Measurements from ENCODE around the gene RAPGEF5.

The RAPGEF5 gene

DNA sequence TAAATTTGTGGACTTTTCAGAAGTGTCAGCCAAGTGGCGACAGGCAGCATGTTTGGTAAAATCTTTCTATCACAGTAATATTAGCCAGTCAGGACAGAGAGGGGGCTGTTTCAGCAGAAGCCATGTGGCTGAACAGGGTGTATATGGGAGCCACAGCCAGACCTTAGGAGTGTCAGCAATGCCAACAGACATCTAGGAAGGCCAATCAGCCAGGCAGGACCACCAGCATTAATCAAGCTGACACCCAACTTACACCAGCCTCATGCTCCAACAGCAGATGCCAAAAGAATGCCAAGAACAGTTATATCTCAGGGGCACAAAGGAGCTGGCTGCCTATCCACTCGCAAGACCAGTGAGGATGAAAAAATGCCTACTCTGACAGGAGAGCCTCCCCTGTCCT lies 54.8 kb downstream of the RAPGEF5 start:
- no peak for DNase-seq

DNA sequence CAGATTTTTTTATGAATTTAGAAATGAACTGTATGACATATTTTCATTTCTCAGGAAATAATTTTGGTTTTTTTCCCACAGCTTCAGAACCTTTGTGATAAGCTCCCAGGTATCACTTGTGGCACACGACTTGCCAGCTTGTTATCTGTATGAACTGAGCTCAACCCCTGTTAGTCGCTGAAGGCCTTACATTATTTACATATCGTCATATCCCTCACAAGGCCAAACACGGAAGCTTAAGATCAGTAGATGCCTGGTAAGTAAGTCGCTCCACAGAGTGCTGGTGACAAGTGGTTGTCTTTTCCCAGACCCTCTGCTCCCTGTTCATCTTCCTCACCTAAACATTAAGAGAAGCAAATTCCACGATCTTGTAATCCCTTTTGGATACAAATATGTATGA lies 55.2 kb downstream of the RAPGEF5 start:
- no peak for DNase-seq

DNA sequence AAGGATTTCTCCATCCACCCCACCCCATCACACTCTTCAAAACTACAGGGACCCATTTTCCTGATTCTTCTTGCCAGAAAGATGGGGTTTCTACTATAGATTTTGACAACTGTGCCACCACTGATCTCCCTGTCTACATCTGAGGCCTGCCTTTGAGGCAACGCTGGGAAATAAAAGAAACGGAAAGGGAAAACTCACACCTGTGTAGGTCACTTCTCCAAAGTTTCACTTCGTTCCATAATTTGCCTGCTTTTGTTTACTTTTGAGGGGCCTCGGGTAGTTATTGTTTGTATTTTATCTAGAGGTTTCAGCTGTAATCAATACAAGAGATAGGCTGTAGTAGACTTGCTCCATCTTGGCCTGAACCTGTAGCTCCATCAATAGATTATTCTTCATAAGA lies 56.1 kb downstream of the RAPGEF5 start:
- no peak for DNase-seq

DNA sequence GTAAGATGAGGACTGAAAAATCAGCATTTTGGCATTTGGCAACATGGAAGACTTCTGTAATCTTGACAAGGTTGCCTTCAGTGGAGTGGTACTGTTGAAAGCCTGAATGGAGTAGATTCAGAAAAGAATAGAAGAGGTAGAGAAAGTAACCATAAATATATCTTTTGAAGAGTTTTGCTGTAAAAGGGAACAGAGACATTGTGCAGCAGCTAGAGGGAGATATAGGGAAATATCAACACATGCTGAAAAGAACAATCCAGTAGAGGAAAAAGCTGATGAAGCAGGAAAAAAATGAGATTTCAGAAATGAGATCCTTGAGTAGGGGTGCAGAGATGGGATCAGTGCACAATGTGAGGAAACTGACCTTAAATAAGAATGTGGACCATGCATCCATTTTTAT lies 60.0 kb downstream of the RAPGEF5 start:
- DNase-seq, result no peak

DNA sequence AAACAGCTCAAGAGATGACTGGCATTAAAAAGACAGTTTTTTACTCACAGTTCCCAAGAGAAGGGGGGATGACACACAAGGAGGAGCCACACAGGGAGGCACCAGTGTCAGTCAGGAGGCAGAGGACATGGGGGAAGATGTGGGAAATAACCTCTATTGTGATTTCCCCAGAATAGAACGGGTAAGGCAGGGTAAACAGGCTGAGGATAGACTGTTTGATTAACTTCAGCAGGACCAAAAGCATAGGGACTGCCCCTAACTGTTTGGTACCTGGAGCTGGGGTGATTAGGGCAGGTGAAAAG lies 60.7 kb downstream of the RAPGEF5 start:
- no peak for DNase-seq

DNA sequence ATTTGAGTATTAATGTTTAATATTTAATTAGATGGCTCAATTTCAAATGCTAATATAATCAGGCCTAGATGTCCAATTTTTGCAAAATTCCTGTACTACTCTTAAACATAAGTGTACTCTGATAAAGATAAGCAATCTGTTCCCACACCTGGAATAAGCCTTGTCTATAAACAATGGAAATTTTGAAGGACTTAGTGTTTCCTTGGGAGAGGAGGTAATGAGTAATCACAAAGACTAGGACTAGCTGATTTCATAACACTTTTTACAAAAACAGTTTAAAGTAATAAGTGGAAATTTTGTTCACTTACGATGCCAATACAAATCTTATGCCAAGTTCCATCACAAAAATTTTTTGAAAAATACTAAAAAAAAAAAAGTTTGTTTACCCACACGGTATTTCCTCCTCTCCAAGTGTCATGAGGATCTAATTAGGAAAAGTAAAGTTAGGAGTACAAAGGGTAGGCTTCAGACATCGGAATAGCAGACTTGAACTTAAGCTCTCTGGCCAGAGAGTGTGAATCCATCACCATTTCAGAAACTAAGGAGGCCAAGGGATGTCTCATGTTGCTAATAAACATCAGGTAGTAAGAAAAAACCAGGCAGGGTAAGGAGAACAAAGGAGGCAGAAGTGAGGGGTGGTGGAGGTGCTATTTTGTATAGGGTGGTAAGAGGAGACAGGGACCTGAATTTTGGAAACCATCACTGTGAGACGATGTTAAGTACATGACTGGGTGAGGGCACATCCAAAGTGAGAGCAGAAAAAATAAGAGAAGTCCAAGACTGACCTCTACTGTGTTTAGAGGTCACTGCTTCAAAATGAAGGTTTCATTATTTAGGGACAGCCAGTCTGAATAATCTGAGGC lies 61.3 kb downstream of the RAPGEF5 start:
- DNase-seq, result no peak

DNA sequence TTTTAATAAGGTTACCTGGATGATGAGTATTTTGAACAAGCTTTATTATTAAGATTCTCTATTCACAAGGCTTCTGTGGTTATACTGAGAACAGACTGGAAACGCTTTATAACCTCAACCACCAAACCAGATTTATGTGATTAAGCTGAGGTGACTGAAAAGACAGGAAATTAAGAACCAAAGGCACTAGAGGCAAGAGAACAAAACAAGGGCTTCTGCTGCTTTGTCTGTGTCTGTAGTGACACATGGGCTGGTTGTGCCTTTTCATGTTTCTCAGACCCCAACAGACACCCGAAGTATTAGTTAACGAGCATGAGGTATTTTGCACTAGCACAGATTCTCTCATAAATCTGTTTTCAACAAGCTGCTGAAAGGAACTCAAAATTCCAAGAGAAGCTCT lies 64.4 kb downstream of the RAPGEF5 start:
- no peak for DNase-seq

DNA sequence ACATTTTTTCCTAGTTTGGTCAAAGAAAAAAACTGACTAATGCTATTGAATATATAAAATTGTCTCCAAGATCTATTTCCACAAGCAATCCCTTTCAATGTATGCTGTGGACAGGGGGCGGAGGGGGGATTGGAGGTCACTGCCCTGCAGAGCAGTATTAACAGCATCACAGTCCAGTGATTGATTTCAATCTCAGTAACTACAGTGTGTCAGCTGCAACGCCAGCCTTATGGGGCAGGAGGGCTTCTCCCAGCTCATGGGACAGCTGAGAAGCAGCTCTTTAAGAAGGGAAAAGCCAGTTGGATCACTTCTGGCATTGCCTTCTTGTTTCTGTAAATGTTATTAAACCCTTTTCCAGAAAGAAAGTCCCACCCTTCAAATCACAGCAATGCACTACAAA lies 65.0 kb downstream of the RAPGEF5 start:
- DNase-seq, result no peak

DNA sequence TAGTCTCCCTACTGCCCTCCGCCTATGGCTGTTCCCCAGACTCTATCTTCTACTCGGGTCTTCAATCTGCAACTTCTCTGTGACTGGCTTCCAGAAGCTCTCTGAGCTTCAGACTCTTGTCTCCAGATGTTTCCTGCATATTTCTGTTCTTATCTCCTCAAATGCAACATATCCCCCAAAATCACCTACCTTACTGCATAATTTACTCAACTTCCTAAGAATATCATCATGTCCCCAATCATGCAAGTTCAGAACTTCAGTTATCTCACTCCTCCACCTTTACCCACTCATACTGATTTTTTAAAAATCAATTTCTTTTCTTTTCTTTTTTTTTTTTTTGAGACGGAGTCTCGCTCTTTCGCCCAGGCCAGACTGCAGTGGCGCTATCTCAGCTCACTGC lies 68.8 kb downstream of the RAPGEF5 start:
- no peak for DNase-seq

DNA sequence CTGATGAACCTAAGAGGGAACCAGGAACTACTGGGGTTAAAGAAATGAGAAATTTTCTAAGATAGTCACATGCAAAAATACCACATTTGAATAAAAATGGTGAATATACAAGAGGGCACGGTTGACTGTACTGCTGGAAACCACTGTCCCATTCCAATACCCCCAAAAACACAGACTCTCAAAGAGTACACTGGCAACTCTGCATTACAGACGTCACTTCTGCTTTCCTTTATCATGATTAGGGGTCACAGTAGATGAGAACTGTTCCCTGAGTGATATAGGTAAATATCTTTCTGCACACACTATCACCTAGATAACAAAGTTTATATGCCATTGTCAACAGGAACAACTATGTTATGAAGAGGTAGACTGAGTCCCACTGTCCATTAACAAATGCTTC lies 69.5 kb downstream of the RAPGEF5 start:
- DNase-seq, result no peak

DNA sequence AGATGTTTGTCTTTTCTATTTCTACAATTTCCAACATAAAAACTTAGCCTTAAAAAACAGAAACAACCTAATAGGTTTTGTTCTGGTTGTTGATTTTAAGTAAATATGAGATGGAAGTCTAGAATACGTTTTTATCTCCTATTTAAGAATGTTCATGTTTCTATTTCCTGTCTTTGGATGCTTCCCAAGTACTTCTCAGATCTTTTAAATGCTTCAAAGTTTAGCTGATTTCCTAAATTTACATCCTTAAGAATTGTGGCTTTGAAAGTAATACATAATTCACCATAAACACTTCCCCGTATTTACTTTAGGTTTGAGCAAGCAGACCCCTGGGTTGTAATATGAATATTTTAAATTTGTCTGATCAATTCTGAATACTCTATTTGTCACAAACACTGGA lies 70.5 kb downstream of the RAPGEF5 start:
- DNase-seq, result no peak

DNA sequence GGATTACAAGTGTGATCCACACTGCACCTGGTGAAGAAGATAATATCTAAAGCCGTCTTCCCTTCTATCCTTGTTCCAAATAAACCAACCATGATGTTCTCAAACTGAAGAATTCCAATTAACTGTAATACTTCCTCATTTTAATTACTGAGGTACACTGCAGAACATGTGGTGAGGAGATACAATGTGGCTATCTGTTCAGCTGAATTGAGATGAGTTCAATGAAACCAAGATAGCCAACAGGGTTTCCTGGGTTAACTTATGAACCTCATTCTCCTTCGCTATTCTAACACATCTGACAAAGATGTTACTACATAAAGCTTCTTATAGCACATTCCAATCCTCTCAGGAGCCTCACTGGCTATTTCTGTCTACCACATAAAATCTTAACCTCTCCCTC lies 75.5 kb downstream of the RAPGEF5 start:
- DNase-seq, result no peak

DNA sequence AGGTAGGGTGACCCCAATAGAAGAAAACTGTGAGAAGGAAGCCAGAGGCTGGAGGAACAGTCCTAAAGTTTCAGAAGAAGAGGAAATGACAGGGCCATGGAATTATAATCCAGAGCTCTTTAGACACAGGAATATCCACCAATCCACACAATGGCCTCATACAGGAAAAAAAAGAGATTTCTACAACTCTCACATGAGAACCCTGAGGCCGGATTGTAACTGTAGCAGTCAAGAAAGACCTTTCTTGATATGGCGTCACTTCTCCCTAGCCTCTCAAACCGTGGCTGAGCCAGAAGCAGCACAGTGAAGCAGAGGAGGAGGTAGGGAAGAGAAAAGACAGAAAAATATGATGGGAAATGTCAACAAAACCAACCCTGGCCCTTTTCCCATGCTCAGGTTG lies 76.9 kb downstream of the RAPGEF5 start:
- DNase-seq, result no peak

DNA sequence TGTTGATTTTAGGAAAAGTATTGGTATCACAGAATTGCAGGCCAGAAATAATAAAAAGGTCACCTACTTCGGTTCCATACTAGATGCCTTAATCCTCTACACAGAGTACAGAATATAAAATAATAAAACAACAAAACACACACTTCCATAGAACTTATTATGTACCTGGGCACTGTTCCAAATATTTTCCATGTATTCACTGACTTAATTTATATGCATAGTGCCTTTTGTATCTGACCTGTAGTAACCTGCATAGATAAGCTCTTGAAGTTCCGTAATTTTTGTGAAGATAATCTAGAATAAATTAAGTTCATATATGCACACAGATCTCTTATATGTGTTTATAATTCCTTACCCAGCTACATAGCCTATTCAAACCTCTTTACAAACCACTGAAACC lies 78.3 kb downstream of the RAPGEF5 start:
- no peak for DNase-seq

DNA sequence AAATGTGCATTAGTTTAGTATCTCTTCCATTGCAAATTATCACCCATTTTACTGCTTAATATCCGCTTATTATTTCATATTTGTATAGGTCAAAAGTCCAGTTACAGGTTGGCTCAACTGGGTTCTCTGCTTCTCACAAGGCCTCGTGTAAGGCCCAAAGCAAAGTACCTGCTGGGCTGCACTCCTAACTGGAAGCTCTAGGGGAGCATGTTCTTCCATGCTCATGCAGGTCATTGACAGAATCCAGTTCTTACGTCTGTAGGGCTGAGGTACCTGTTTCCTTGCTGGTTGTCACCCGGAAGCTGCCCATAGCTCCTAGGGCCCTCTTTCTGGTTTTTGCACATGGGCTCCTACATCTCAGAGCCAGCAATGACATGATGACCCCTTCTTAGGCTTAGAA lies 79.6 kb downstream of the RAPGEF5 start:
- DNase-seq, result no peak

DNA sequence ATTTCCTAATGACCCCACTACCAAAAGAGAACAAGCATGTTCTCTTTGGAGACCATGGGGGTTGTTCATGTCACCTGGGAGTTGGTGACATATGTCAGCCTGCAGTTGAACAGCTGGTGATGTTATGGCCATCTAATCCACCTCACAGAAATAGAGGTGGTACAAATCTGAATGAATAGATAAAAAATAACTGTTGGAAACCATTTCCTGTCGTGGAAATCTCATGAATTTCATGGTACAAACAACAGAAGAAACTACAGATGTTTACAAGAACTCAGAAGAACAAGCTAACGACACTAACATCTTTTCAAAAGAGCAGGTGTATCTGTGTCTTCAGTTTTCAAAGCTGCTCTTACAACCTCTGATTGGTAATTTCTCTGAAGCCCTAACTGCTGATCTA lies 81.3 kb downstream of the RAPGEF5 start:
- DNase-seq, result no peak

DNA sequence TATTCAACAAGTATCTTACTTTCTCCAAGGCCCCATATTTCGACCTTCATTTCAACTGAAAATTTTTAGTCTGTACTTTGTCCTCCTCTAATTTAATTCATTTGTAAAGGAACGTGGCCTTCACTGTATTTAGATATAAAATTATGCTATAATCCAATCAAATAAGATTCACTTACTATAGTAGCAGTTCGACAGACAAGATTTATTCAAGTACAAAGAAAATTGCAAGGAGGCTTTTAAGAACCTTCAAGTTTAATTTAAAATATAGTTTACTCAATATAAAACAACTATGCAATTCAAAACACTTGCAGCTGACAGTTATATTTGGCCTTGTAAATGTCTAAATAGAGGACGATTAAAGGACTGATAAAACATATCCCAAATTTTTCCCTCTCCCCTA lies 85.6 kb downstream of the RAPGEF5 start:
- no peak for DNase-seq

DNA sequence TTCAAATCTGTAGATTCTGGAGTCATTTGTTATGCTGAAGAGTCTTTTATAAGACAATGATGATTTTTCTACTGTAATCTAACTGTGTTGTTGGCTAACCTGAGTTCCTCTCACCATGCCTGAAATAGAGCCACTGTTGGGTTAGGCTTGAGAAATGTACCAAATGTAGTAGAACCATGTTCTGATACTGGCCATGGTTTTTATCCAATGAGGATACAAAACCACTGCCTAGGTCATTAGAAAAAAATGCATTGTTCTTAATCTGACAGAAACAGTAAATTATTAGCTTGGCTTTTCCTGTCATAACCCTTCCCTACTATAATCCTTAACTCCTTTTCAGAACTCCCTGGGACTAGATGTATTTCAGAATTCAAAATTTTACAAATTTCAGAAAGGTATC lies 86.6 kb downstream of the RAPGEF5 start:
- no peak for DNase-seq

DNA sequence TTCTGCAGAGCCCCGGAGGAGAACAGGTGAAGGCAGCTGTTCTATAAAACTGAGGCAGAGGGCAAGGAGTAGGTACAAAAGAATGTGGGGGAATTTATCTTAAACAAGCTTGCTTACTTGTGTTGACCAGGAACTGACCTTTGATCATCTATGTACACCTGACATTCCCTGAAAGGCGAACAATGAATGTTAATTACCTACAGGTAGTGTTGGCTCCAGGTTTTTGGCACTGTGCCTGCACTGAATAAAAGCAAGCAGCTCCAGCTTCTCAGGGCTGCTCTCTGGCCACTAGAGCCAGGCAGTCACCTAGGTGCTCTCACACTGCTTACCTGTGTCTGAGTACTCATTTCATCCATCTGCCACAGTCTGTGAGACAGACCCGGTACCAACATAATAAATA lies 87.0 kb downstream of the RAPGEF5 start:
- DNase-seq, result no peak

DNA sequence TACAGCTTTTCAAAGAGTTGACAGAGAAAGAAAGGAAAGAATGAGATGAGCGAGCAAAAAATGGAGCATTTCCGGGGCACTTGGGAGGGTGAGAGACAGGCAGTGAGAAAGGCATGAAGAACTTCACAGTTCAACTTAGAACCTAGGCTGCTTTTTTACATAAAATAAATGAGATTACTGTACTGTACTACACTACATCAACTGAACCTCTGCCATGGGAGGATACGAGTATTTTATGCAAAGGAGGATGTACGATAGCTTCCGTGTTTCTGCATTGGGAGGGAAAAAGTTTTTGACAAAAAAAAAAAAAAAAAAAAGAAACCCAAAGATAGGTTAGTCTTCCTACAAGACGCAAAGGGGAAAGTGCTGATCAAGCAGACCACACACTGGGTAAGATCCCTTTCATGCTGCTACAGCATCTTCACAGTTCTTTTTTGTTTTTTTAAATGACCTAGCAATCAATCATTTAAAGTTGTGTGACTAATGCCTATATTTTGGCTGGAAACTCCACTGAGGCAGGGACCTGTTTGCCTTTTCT lies 88.0 kb downstream of the RAPGEF5 start:
- no peak for DNase-seq

DNA sequence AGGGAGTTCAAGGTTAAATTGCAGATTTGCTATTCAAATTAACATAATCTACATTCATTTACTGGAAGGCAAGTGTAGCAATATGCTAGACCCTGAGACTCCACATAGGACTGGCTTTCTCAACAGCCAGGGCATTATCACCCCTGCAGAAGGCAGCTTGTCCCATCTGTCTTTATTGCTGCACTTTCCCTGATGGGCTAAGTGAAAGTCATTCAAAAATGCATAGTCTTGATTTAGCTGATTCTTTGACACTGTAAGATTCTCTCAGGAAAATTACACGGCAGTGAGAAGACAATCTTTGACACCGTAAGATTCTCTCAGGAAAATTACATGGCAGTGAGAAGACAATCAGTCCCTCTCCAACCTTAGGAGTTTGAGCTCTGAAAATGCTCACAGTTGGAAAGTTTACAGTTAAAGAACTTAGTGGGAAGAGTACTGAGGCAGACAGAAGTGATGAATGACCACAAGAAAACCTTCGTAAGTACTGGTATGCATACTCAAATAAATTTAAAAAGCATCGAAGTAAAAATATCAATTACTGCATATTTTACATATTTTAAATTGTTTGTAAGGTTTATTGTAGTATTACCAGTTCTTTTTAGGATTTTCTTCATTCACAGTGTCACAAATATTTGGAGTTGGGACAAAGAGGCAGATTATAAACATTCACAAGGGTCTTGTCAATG lies 88.9 kb downstream of the RAPGEF5 start:
- no peak for DNase-seq

DNA sequence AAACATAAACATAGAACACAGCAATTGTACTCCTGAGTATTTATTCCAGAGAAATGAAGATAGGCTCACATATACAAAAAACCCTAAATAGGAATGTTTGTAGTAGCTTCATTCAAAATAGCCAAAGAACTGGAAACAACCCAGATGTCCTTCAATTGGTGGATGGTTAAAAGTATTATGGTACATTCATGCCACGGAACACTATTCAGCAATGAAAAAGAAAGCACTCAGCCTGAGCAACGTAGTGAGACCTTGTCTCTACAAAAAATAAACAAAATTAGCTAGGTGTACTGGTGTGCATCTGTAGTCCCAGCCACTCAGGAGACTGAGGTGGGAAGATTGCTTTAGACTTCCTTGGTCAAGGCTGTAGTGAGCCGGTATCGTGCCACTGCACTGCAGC lies 94.4 kb downstream of the RAPGEF5 start:
- no peak for DNase-seq

DNA sequence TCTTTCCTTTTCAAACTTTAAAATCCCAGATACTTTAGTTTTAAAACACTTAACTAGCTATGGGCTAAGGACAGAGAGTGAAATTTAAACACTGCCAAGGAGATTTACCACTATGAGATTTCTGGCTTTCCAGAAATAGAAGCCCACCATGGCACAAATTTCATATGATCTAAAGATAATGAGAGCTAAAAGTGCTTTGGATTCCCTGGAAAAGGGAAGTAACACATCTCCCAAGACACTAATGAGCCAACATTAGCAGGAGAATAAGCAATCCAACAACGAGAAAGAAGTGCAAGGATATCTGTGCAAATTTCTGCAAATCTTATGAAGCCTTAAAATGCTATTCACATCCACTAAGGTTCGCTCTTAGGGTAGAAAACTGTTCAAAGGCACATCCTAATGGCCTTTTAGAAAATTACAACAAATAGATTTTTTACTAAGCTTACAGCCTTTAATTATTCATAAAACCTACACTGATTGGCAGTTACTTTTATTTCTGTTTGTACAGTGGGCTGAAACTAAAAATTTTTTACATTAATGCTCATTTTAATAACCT lies 100.3 kb downstream of the RAPGEF5 start:
- no peak for DNase-seq

DNA sequence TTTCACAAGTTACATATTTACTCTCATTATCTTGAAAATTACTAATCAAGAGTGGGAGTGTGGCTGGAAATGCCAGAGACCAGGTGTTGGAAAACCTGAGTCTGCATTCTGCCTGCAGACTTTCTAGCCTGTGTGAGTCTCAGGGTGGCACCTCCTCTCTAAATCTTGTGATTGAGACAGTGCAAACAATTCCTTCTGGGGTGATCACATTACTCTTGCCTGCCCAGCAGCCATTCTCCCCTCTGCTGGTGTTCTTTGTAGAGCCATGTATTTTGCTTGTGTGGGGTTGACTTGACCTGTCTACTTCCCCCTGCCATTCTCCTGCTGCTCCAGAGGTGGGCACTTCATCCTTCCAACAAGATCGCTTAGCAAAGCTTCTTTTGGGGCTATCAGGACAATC lies 101.1 kb downstream of the RAPGEF5 start:
- no peak for DNase-seq

All from T-helper 9 cell (primary cell).